ENCODE results near the gene NSMCE1.

Gene NSMCE1

DNA sequence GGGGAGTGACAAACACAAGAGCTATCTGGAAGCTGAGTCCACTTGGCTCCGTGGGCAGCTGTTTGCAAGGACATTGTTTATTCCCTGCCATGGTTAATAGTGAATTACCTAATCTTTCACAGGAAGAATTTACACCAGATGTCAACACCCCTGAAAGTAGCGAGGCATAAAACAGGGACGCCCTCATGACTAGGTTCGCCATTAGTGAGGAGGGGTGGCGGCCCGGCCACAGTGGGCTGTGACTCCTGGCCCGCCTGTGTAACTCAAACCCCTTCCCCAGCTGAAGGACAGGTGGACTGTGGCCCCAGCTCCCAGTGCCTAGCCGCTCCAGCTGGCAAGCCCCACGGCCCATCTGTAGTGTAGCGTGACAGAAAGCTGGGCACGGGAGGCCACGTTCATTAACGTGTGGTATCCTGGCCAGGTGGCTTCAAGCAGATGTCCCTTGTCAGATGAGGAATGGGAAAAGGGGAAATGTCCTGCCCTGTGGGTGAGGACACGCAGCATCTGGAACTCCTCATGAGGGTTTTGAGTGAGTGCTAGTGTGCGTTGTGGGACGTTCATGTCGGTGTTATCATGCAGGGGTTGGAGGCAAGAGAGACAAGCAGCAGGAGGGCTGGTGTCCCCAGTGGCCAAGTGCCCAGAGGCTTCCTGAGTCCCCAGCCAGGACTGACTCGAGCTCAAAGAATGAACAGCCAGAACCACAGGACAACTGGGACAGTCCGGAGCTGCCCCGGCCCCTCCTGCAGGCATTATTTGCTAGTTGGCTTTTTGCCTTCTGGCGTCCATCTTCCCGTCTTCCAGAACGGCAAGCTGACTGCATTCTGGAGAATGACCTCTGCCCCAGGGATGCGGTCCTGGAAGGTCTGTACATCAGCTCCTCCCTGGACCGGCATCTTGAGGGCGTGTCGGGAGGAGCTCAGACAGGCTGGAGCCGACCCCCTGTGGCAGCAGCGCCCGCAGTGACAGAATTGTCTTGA, 46.0 kb downstream of the NSMCE1 start:
- no peaks in the 10 kb centered on the region for H3K79me2 ChIP-seq
- no peak overlapping the region for H3K4me2 ChIP-seq (ENCODE audit: low read length)
- H3K4me1 ChIP-seq = peaks cover 3% of the 10 kb centered on the region
- no peaks in the 10 kb centered on the region for H3K36me3 ChIP-seq (ENCODE audit: control insufficient read depth, insufficient read depth, low read length)
- TF ChIP-seq CTCF (IDR thresholded peaks at IDR 0.05) = no peak
- no peak overlapping the region for H3K27ac ChIP-seq
- no peak overlapping the region for H3K9ac ChIP-seq
- H3K4me3 ChIP-seq (ENCODE audit: low read depth, low read length) = no peak overlapping the region
- no peaks in the 10 kb centered on the region for H3K27me3 ChIP-seq (ENCODE audit: control insufficient read depth, insufficient read depth, low read length)
- no peak overlapping the region for H2AFZ ChIP-seq
- H3K9me3 ChIP-seq (ENCODE audit: control insufficient read depth, low read length) = no peaks in the 10 kb centered on the region

GRCh38 chr16:27221576-27222248, 46.9 kb downstream of the NSMCE1 start:
- no peaks in the 10 kb centered on the region for H3K79me2 ChIP-seq
- H2AFZ ChIP-seq = no peak overlapping the region
- no peaks in the 10 kb centered on the region for H3K27me3 ChIP-seq (ENCODE audit: control insufficient read depth, insufficient read depth, low read length)
- no peak overlapping the region for H3K4me2 ChIP-seq (ENCODE audit: low read length)
- H3K9ac ChIP-seq = no peak overlapping the region
- peaks cover 3% of the 10 kb centered on the region for H3K4me1 ChIP-seq
- no peak overlapping the region for H3K4me3 ChIP-seq (ENCODE audit: low read depth, low read length)
- H3K36me3 ChIP-seq (ENCODE audit: control insufficient read depth, insufficient read depth, low read length) = no peaks in the 10 kb centered on the region
- TF ChIP-seq CTCF (IDR thresholded peaks at IDR 0.05) = no peak
- no peaks in the 10 kb centered on the region for H3K9me3 ChIP-seq (ENCODE audit: control insufficient read depth, low read length)
- no peak overlapping the region for H3K27ac ChIP-seq

GRCh38 chr16:27220991-27221390, 47.6 kb downstream of the NSMCE1 start:
- Histone ChIP-seq H3K36me3 (ENCODE audit: control insufficient read depth, insufficient read depth, low read length) (no peaks in the 10 kb centered on the region), H3K4me2 (ENCODE audit: low read length) (no peak overlapping the region), H3K4me3 (ENCODE audit: low read depth, low read length) (no peak overlapping the region), H3K9ac (no peak overlapping the region), H3K79me2 (no peaks in the 10 kb centered on the region), H3K27ac (no peak overlapping the region), H3K27me3 (ENCODE audit: control insufficient read depth, insufficient read depth, low read length) (no peaks in the 10 kb centered on the region), H3K9me3 (ENCODE audit: control insufficient read depth, low read length) (no peaks in the 10 kb centered on the region), H3K4me1 (peaks cover 3% of the 10 kb centered on the region), H2AFZ (no peak overlapping the region)
- no peak for TF ChIP-seq CTCF (IDR thresholded peaks at IDR 0.05)

DNA sequence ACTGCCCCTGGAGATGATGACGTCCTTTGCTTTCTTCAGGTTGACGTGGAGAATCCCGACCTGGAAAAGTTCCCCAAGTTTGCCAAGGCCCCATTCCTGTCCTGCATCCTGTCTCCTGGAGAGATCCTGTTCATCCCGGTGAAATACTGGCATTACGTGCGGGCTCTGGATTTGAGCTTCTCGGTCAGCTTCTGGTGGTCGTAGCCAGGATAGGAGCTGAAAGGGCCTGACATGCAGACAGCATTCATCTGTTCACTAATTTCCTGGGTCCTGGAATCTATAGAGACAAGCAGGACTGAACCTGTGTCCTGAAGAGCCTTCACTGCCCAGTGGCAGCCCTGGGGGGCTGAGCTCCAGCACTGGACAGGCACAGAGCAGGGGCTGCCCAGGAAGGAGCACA, 48.0 kb downstream of the NSMCE1 start:
- no peak overlapping the region for H3K4me2 ChIP-seq (ENCODE audit: low read length)
- no peak overlapping the region for H3K27ac ChIP-seq
- no peaks in the 10 kb centered on the region for H3K79me2 ChIP-seq
- peaks cover 3% of the 10 kb centered on the region for H3K4me1 ChIP-seq
- no peaks in the 10 kb centered on the region for H3K27me3 ChIP-seq (ENCODE audit: control insufficient read depth, insufficient read depth, low read length)
- no peak overlapping the region for H3K9ac ChIP-seq
- H3K36me3 ChIP-seq (ENCODE audit: control insufficient read depth, insufficient read depth, low read length) = no peaks in the 10 kb centered on the region
- H3K9me3 ChIP-seq (ENCODE audit: control insufficient read depth, low read length) = no peaks in the 10 kb centered on the region
- TF ChIP-seq CTCF (IDR thresholded peaks at IDR 0.05) = no peak
- no peak overlapping the region for H3K4me3 ChIP-seq (ENCODE audit: low read depth, low read length)
- no peak overlapping the region for H2AFZ ChIP-seq

All from parathyroid adenoma (tissue), 2 donors.